BE2C (cell line): ENCODE measurements around the gene SORL1.

Experiments
- DNase-seq: peaks from one replicate; pipeline ENCODE4 v3.0.0-alpha.2; 2020
- H3K27me3 ChIP-seq: fragments of 250-450 bp; sonication (Bioruptor Pico); 2 replicates; pipeline ENCODE4 v1.5.1; 2020; ENCODE audit warnings: mild to moderate bottlenecking
- H3K36me3 ChIP-seq: fragments of 250-450 bp; sonication (Bioruptor Pico); 2 replicates; pipeline ENCODE4 v1.5.1; 2020; ENCODE audit warnings: mild to moderate bottlenecking
- H3K4me1 ChIP-seq: fragments of 250-450 bp; sonication (Bioruptor Pico); 2 replicates; pipeline ENCODE4 v1.5.1; 2020
- H3K4me3 ChIP-seq: 2 replicates; pipeline ENCODE4 v1.5.1; 2011; ENCODE audit warnings: low read depth, low read length
- H3K9me3 ChIP-seq: fragments of 250-450 bp; sonication (Bioruptor Pico); 2 replicates; pipeline ENCODE4 v1.5.1; 2020
- TF ChIP-seq, protein P1 (sequence below): IDR thresholded peaks from 2 replicates; pipeline ENCODE4 v1.5.1; 2012; ENCODE audit warnings: mild to moderate bottlenecking, low read depth, low read length

Gene SORL1

DNA sequence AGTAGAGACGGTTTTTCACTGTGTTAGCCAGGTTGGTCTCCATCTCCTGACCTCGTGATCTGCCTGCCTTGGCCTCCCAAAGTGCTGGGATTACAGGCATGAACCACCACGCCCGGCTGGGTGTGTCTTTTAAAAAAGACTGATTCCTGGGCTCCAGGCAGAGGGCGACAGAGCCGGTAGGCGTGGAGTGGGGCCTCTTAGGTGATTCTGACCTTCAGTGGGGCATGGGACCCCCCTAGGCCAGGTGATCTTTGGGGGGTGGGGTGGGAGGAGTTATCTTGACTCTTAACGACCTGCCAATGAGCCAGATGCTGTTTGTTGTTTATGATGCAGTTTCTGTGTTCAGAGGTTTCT, 13.6 kb downstream of the SORL1 start:
- H3K4me3 ChIP-seq = no peak overlapping the region
- H3K27me3 ChIP-seq = no peaks in the 10 kb centered on the region
- no peak for DNase-seq
- H3K9me3 ChIP-seq = no peaks in the 10 kb centered on the region
- H3K36me3 ChIP-seq = no peaks in the 10 kb centered on the region; the same call in 1 of the 2 replicates
- peaks cover 38% of the 10 kb centered on the region for H3K4me1 ChIP-seq
- TF ChIP-seq, protein P1, sequence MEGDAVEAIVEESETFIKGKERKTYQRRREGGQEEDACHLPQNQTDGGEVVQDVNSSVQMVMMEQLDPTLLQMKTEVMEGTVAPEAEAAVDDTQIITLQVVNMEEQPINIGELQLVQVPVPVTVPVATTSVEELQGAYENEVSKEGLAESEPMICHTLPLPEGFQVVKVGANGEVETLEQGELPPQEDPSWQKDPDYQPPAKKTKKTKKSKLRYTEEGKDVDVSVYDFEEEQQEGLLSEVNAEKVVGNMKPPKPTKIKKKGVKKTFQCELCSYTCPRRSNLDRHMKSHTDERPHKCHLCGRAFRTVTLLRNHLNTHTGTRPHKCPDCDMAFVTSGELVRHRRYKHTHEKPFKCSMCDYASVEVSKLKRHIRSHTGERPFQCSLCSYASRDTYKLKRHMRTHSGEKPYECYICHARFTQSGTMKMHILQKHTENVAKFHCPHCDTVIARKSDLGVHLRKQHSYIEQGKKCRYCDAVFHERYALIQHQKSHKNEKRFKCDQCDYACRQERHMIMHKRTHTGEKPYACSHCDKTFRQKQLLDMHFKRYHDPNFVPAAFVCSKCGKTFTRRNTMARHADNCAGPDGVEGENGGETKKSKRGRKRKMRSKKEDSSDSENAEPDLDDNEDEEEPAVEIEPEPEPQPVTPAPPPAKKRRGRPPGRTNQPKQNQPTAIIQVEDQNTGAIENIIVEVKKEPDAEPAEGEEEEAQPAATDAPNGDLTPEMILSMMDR = no peak

DNA sequence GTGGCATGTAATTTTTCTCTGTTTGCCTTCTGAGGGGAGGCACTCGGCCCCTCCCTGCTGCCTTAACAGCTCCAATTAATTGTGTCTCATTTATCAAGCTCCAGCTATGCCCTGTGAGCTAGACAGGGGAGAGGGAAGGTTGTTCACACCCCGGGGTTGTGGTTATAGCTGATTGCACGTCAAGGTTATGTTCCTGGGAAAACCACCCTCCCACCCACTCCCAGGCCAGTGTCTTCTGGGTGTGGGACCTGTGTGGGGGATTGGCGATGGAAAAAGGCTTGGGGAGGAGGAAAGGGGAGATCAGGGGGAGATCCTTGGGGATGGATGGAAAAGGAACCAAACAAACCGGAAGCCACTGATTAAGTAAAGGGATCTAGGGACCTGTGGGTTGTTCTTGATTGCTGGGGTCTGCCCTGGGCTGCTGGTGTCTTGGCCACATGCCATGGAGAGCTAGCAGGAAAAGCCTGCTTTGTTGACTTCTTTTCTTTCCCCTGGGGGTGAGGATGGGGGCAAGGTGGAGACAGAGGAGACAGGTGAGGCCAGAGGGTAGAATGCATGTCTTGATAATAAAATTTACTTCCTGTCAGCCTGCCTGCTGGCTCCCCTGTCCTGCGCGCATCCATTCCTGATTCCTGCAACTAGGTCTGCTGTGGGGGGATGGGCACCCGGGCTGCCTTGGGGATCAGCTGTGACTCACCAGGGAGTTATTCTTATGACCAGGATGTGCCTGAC, 14.1 kb downstream of the SORL1 start:
- Histone ChIP-seq H3K9me3 (no peaks in the 10 kb centered on the region), H3K27me3 (no peaks in the 10 kb centered on the region), H3K4me3 (peak overlapping the region; percentile 9; the same call in 1 of the 2 replicates), H3K4me1 (peaks cover 38% of the 10 kb centered on the region), H3K36me3 (no peaks in the 10 kb centered on the region; the same call in 1 of the 2 replicates)
- peak; percentile 98 for DNase-seq
- TF ChIP-seq, protein P1 = no peak

DNA sequence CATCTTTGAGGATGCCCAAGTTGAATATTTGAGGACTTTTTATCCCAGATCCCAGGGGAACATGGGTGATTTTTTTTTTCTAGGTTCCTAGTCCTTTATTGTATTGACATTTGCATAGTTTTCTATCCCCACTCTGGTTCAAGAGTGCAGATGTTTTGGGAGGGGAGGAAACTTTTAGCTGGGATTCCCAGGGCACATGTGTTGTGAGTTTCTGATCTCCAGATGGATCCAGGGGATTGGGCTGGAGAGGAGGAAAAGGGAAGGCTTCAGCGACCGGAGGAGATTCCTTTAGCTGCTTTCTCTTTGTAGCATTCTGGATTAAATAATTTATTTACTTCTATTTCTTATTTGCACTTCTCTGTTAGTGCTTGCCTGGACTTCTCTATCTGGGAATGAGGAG, 15.4 kb downstream of the SORL1 start:
- Histone ChIP-seq H3K4me3 (no peak overlapping the region), H3K36me3 (no peaks in the 10 kb centered on the region; the same call in 1 of the 2 replicates), H3K4me1 (peaks cover 38% of the 10 kb centered on the region), H3K9me3 (no peaks in the 10 kb centered on the region), H3K27me3 (no peaks in the 10 kb centered on the region)
- no peak for DNase-seq
- TF ChIP-seq, protein P1 = no peak

DNA sequence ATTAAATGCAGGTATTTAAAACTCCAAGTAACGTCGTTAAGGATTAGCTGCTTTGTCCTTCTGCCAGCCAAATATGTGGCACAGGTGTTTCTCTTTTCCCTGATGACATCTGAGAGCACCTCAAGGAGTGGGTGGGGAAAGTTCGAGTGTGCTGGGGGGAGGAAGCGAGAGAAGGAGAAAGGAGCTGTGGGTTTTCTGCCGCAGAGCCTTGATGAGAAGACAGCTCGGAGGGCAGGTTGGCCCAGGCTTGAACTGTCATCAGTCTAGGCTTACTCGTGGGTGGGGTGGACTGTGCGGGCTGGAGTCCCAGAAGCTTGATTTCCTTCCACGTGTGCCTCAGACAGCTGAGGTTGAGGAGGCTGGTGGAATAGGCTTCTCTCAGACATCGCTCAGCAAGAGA, 15.9 kb downstream of the SORL1 start:
- no peaks in the 10 kb centered on the region for H3K27me3 ChIP-seq
- no peaks in the 10 kb centered on the region for H3K9me3 ChIP-seq
- peaks cover 38% of the 10 kb centered on the region for H3K4me1 ChIP-seq
- DNase-seq = no peak
- H3K36me3 ChIP-seq = no peaks in the 10 kb centered on the region; the same call in 1 of the 2 replicates
- TF ChIP-seq, protein P1 = no peak
- no peak overlapping the region for H3K4me3 ChIP-seq

DNA sequence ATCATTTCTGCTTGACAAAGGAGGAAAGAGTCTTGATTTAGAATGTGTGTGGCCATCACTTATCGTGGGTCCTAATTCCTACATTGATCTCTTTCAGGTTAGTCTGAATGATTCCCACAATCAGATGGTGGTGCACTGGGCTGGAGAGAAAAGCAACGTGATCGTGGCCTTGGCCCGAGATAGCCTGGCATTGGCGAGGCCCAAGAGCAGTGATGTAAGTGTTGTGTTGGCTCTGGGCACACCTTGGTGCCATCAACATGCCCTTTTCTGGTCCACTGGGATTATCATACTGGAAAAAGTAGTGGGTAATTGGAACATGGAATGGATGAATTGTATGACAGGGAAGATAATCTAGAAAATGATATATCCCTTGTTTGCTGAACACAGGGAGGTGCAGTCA, 17.8 kb downstream of the SORL1 start:
- TF ChIP-seq, protein P1 = no peak
- H3K9me3 ChIP-seq = no peaks in the 10 kb centered on the region
- no peaks in the 10 kb centered on the region; the same call in 1 of the 2 replicates for H3K36me3 ChIP-seq
- no peak for DNase-seq
- peaks cover 24% of the 10 kb centered on the region for H3K4me1 ChIP-seq
- H3K27me3 ChIP-seq = no peaks in the 10 kb centered on the region
- no peak overlapping the region for H3K4me3 ChIP-seq

DNA sequence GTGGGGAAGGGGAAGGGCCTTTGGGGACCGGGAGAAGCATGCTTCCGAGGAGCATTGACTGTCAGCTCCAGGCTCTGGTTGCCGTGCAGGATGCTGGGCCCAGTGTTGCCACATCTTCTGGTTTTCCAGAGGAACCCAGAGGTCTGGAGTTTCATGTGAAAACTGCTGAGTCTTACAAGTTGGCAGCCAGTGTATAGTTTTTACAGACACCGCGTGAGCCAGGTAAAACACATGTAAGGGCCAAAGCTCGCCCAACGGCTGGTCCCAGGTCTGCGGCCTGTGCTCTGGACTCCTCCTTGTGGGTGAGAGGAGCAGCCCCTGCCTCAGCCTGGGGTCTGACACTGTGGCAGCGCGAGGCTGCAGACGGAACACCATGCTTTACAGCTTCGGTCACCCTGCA, 19.1 kb downstream of the SORL1 start:
- H3K36me3 ChIP-seq = no peaks in the 10 kb centered on the region; the same call in 1 of the 2 replicates
- peaks cover 12% of the 10 kb centered on the region for H3K4me1 ChIP-seq
- TF ChIP-seq, protein P1 = no peak
- H3K4me3 ChIP-seq = no peak overlapping the region
- no peak for DNase-seq
- H3K27me3 ChIP-seq = no peaks in the 10 kb centered on the region
- H3K9me3 ChIP-seq = no peaks in the 10 kb centered on the region
